Stimulated activated CD4-positive, alpha-beta T cell treated with anti-CD3 and anti-CD28 coated beads, Interleukin-2, amount 100 ng/mL, for 4 hours (primary cell): Measurements from ENCODE around the gene YAE1.

Experiments
- DNase-seq: peaks from one replicate; pipeline ENCODE4 v3.0.0-alpha.2; 2020; ENCODE audit warnings: low read depth

YAE1 gene

GRCh38 chr7:39557222-39557621, 9.0 kb upstream of the YAE1 start:
- no peak for DNase-seq

GRCh38 chr7:39557911-39558310, 8.3 kb upstream of the YAE1 start:
- no peak for DNase-seq

DNA sequence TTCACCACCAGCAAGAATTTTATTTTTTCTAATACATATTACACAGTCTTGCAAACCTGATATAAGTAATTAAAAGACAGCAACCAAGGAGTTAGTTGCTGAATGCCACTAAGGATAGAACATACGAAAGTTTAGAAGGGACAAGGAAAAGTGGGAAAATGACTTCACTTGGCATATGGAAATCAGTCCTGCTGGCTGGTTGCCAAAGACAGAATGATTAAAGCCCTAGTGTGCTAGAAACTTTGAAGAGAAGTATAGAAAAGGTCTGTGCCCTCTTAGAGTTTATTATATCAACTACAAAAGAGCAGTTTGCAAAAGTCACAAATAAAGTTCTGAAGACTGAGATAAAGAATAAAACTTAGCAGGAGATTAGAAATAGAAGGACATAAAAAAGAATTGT, 5.8 kb upstream of the YAE1 start:
- no peak for DNase-seq

- no peak for DNase-seq
Measured at GRCh38 chr7:39560997-39561396, 5.2 kb upstream of the YAE1 start.

DNA sequence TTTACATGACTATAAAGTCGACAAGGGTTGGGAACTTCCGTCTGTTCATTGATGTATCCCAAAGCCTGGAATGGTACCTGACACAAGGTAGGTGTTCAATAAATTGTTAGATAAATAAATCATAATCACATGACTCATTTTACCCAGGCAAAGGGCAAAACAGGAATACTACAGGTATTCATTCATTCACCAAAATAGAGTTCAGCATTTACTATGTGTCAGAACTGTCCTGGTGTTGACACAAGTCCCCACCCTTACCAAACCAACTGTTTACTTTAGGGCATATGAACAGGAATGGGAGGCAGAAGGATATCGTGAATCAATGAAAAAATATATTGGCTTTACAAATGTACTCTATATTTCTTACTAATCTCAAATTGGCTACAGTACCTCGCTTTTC, 666 bp upstream of the YAE1 start:
- DNase-seq = no peak

DNA sequence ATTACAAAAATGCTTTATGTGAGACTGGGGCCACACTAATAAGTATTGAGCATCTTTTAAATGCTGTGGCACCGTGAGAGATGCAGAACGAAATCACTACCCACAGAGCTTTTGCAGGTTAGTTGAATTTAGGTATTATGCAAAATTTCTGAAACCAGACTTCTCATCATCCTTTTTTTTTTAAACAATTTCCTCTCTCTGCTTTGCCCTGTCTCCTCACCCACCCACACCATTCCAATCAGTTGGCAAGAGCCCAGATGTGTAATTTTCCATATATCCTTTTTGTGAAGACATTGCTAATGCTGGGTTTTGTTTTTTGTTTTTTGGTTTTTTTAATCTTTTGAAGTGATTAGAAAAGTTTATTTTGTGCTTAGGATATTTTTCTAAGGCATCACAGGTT, 1.1 kb downstream of the YAE1 start:
- no peak for DNase-seq

GRCh38 chr7:39574673-39575349, 8.6 kb downstream of the YAE1 start:
- no peak for DNase-seq

GRCh38 chr7:39577229-39577874, 11.1 kb downstream of the YAE1 start:
- DNase-seq = no peak

GRCh38 chr7:39580149-39580874, 14.1 kb downstream of the YAE1 start:
- DNase-seq = peak; percentile 68

- DNase-seq = no peak
Measured at GRCh38 chr7:39582536-39582935, 16.3 kb downstream of the YAE1 start.

DNA sequence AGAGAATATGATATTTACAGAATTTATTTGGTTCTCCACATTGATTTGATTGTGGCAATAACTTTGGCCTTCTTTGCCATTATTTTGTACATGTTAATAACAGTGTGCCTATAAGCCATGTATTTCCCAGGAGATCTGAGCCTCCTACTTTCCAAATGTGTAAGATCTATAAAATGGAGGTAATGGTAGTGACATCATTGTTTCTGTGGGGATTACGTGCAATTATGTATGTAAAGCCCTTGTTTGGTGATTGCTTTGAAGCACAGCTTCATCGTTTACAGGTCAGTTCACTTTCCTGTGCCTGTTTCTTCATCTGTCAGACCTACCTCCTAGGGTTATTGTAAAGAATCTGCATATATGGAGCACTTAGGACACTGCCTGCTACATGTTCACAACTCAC, 17.3 kb downstream of the YAE1 start:
- no peak for DNase-seq

GRCh38 chr7:39587393-39587792, 21.2 kb downstream of the YAE1 start:
- DNase-seq = no peak

GRCh38 chr7:39588416-39588815, 22.2 kb downstream of the YAE1 start:
- no peak for DNase-seq

GRCh38 chr7:39589323-39590111, 23.3 kb downstream of the YAE1 start:
- DNase-seq = peak; percentile 74

GRCh38 chr7:39592586-39592985, 26.4 kb downstream of the YAE1 start:
- no peak for DNase-seq

DNA sequence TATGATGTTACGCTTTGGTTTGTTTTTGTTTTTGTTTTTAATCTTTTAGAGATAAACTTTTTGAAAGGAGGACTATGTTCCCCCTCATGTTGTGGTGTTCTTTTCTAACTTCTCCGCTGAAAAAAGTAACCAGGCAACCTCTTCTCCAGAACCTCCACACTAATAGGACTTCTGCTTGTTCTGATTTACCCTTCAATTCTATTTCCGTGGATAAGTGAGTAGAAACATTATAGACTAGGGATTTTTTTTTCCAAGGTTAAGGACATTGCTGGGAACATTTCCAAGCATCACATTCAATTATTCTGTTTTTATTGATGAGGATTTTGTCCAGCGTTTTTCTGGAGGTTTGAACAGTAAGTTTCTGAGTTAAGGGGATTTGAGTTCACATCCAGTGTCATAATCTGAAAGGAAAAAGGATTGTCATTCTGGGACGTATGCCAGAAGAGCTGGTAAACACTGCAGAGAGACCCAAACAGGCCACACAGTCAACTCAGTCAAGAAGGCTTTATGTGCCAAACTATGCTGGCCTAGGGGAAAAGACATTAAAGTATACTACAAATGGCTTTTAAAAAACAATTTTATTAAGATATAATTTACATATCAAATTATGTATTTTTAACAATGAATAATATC, 28.9 kb downstream of the YAE1 start:
- DNase-seq = no peak

- DNase-seq = no peak
Measured at GRCh38 chr7:39602351-39602750, 36.1 kb downstream of the YAE1 start.

DNA sequence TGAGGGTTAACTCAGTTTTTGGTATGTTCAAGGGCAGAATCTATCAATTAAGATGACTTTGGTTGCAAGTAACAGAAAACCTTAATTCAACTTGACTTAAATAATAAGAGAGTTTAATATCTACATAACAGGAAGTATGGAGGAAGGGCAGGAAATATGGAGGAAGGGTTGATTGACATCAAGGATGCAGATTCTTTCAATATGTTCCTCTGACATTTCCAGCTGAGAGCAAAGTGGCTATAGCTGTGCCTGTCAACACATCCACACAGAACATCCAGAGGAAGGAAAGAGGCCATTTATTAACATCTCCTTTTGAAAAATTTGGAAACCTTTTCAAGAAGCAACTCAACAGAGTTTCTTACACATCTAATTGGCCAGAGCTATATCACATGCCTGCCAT, 37.7 kb downstream of the YAE1 start:
- DNase-seq = no peak

DNA sequence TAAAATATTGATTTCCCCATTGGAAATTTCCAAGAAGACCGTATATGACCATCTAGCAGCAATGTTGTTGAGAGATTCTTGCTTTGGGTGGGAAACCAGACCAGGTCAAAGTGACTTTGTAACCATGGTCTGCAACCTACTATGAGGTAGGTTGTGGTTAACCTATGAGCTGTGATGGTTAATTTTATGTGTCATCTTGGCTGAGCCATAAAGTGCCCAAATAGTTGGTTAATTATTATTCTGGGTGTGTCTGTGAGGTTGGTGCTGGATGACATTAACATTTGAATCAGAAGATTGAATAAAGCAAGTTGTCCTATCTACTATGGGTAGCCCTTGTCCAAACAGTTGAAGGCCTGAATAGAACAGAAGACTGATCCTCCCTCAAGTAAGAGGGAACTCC, 38.9 kb downstream of the YAE1 start:
- DNase-seq = no peak

DNA sequence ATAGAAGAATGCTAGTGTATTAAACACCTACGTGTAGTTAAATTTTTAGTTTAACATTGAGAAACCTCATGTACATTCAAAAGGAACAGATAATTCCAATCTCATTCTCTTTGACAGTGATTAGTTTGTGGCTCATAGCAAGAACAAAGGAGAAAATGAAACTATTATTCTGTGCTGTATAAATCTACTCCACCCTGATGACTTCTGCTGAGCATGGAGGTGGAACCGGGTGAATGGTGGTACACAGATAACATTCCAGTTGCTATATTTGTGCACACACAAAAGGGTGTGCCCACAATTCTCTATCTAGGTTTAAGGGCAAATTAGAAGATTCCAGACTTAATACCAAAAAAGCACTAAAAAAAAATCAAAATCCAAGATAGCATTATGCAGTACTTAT, 40.1 kb downstream of the YAE1 start:
- DNase-seq = no peak

- no peak for DNase-seq
Measured at GRCh38 chr7:39606941-39607340, 40.7 kb downstream of the YAE1 start.

DNA sequence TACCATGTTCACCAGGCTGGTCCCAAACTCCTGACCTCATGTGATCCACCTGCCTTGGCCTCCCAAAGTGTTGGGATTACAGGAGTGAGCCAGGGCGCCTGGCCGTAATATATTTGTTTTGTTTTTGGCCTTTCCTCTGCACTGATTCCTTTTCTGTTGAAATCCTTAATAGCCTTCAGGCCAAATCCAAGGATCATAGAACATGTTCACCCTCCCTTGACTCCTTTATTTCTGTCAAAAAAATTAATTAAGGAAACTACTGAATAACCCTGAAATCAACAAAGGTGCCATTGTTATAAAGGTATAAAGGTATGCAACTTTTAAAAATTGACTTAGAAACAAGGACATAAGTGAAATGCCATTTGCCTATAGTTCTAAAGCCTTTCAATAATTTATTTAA, 41.7 kb downstream of the YAE1 start:
- no peak for DNase-seq
